ENCODE data around the gene MUC4.
"Not testable (repeated sequence)": the region's sequence is repeated elsewhere in the genome, so short reads cannot be mapped to it uniquely, and the experiment has no call there.

MUC4 gene

DNA sequence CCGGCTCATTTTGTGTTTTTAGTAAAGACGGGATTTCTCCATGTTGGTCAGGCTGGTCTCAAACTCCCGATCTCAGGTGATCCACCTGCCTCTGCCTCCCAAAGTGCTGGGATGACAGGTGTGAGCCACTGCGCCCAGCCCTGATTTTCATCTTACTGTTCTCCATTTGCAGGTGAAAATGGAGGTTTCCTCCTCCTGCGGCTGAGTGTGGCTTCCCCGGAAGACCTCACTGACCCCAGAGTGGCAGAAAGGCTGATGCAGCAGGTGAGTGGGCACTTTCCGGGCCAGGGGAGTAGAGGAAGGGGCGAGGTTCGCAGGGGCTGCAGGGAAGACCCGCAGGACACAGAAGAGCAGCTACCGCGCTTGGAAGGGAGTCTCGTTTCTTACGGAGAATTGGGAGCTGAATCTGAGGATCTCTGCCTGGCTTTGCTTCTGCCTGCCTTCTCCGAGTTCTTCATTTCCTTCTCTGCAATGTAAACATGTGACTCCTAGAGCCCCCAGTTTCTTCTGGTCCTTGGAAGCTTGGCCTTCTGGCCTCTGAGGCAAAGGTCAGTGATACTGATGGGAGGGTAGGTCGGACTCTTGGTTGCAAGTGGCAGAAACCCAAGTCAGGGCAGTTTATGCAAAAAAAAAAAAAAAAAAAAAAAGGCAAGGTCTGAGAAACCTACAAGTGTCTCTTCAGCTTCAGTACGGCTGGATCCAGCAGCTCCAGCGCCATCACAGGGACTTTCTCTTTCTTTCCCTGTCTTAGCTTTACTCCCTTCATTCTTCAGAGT is 82.1 kb downstream of the MUC4 start (continued):
- TF ChIP-seq, protein P1, sequence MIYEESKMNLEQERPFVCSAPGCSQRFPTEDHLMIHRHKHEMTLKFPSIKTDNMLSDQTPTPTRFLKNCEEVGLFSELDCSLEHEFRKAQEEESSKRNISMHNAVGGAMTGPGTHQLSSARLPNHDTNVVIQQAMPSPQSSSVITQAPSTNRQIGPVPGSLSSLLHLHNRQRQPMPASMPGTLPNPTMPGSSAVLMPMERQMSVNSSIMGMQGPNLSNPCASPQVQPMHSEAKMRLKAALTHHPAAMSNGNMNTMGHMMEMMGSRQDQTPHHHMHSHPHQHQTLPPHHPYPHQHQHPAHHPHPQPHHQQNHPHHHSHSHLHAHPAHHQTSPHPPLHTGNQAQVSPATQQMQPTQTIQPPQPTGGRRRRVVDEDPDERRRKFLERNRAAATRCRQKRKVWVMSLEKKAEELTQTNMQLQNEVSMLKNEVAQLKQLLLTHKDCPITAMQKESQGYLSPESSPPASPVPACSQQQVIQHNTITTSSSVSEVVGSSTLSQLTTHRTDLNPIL (CRISPR knock-in tag; IDR thresholded peaks at IDR 0.05; ENCODE audit: low read depth), result no peak
- TF ChIP-seq, protein P2, sequence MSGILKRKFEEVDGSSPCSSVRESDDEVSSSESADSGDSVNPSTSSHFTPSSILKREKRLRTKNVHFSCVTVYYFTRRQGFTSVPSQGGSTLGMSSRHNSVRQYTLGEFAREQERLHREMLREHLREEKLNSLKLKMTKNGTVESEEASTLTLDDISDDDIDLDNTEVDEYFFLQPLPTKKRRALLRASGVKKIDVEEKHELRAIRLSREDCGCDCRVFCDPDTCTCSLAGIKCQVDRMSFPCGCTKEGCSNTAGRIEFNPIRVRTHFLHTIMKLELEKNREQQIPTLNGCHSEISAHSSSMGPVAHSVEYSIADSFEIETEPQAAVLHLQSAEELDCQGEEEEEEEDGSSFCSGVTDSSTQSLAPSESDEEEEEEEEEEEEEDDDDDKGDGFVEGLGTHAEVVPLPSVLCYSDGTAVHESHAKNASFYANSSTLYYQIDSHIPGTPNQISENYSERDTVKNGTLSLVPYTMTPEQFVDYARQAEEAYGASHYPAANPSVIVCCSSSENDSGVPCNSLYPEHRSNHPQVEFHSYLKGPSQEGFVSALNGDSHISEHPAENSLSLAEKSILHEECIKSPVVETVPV (CRISPR knock-in tag; IDR thresholded peaks at IDR 0.05), result no peak
- TF ChIP-seq CSDC2 (CRISPR knock-in tag; IDR thresholded peaks at IDR 0.05) (no peak), GLIS3 (CRISPR knock-in tag; IDR thresholded peaks at IDR 0.05) (no peak), ZC3H10 (CRISPR knock-in tag; IDR thresholded peaks at IDR 0.05) (no peak)

DNA sequence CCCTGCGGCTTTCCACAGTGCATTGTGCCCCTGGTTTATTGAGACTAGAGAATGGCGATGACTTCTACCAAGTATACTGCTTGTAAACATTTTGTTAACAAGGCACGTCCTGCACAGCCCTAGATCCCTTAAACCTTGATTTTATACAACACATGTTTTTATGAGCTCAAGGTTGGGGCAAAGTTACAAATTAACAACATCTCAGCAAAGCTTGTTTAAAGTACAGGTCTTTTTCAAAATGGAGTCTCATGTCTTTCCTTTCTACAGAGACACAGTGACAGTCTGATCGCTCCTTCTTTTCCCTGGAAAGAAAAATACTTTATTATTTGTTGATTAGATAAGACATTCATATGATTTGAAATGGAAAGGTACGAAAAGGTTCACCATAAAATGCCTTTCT is 82.9 kb downstream of the MUC4 start:
- not testable (repeated sequence) for ATAC-seq

DNA sequence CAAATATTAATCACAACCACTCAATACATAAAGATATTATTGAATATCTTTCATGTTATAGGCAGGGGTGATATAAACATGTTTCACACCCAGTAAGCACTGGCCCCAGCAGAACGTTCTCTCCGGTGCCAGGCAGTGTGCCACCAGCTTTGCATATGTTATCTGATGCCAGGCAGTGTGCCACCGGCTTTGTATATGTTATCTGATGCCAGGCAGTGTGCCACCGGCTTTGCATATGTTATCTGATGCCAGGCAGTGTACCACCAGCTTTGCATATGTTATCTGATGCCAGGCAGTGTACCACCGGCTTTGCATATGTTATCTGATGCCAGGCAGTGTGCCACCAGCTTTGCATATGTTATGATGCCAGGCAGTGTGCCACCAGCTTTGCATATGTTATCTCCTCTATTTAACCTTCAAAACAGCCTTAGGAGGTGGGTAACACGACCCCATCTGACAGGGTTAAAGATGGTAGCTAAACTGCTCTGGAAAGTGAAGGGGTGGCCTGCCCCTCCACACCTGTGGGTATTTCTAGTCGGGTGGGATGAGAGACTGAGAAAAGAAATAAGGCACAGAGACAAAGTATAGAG is 84.0 kb downstream of the MUC4 start:
- no peak for ATAC-seq
- no peak for TF ChIP-seq TOX (CRISPR knock-in tag; IDR thresholded peaks at IDR 0.05; ENCODE audit: borderline replicate concordance)
- TF ChIP-seq CSDC2 (CRISPR knock-in tag; IDR thresholded peaks at IDR 0.05), result no peak
- TF ChIP-seq, protein P2 (CRISPR knock-in tag; IDR thresholded peaks at IDR 0.05), result no peak
- TF ChIP-seq ESRRG (CRISPR knock-in tag; IDR thresholded peaks at IDR 0.05), result no peak
- TF ChIP-seq, protein P3, sequence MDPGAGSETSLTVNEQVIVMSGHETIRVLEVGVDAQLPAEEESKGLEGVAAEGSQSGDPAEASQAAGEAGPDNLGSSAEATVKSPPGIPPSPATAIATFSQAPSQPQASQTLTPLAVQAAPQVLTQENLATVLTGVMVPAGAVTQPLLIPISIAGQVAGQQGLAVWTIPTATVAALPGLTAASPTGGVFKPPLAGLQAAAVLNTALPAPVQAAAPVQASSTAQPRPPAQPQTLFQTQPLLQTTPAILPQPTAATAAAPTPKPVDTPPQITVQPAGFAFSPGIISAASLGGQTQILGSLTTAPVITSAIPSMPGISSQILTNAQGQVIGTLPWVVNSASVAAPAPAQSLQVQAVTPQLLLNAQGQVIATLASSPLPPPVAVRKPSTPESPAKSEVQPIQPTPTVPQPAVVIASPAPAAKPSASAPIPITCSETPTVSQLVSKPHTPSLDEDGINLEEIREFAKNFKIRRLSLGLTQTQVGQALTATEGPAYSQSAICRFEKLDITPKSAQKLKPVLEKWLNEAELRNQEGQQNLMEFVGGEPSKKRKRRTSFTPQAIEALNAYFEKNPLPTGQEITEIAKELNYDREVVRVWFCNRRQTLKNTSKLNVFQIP (CRISPR knock-in tag; IDR thresholded peaks at IDR 0.05; ENCODE audit: borderline replicate concordance, low read depth), result no peak
- no peak for TF ChIP-seq ZNF70 (CRISPR knock-in tag; IDR thresholded peaks at IDR 0.05)

DNA sequence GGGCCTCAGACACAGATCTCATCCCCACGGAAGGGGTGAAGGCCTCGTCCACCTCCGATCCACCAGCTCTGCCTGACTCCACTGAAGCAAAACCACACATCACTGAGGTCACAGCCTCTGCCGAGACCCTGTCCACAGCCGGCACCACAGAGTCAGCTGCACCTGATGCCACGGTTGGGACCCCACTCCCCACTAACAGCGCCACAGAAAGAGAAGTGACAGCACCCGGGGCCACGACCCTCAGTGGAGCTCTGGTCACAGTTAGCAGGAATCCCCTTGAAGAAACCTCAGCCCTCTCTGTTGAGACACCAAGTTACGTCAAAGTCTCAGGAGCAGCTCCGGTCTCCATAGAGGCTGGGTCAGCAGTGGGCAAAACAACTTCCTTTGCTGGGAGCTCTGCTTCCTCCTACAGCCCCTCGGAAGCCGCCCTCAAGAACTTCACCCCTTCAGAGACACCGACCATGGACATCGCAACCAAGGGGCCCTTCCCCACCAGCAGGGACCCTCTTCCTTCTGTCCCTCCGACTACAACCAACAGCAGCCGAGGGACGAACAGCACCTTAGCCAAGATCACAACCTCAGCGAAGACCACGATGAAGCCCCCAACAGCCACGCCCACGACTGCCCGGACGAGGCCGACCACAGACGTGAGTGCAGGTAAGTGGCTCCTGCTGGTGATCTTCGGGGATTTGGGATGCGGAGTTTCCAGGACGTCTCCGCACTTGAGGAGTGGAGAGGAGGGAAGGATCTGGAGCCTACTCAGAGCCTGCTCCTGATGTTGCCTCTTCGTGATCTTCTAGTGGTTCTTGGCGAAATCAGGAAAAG is 85.6 kb downstream of the MUC4 start:
- ATAC-seq, result not testable (repeated sequence)

DNA sequence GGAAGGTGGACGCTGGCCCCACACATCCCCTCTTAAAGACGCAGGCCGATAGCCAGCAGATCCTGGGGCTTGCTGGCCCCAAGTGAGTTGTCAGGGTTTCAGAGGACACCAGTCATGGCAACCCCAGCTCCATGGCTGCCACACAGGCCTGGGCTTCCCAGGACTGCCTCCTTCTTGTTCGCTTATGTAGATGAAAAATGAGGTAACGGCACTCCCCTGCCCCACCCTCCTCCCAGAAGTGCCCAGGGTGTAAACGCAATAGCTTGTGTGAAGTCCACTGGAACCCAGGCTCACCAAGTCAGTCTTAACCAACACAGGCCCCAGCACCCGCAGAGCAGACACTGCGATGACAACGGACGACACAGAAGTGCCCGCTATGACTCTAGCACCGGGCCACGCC is 87.4 kb downstream of the MUC4 start:
- not testable (repeated sequence) for ATAC-seq

DNA sequence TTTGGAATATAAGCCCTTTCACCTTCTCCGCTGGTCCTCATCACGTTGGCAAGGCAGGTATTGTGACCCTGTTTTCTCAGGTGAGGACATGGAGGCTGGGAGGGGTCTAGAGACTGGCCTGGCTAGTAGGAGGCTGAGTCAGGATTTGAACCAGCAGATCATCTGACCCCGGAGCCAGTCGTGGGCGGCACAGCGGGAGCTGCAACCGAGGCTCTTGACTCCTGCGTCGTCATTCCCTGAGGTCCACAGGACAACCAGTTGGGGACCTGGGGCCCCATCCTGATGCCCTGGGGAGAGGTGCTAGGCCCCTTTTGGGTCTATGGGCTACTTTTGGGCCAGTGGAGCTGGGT is 88.8 kb downstream of the MUC4 start:
- not testable (repeated sequence) for ATAC-seq

DNA sequence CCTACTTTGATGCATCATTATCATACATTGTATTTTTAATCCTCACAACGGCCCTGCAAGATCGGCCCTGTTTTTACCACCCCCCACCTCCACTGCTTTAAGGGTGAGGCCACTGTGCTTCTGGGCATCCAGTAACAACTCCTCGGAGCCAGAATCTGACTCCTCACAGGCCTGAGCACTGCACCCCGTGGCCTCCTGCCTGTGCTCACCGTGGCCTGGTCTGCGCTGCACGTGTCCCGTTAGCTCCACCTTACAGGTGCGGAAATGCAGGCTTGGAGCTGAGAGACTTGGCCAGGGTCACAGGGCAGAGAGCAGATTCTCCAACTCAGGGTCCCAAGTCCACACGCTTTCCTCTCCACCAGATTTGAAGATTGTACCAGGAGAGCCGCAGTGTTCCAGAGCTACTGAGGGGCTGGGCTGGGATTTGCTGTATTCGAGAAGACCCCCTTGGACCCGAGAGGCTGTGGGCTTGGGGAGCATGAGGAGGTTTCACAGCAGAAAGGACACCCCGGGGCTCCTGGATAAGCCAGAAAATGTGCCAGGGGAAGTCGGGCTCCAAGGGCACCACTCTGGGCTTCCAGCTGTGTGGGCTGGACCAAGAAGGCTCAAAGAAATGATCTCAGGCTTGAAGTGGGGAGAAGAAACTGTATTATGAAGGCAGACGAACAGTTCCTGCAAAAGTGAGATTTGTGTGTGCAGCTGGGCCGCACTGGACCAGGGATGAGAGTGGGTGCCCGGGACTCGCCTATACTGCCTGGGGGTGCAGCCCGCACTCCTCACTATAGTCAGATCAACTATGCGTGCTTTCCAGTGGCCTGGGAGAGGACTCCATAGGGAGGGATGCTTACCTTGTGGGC is 89.4 kb downstream of the MUC4 start:
- not testable (repeated sequence) for ATAC-seq

DNA sequence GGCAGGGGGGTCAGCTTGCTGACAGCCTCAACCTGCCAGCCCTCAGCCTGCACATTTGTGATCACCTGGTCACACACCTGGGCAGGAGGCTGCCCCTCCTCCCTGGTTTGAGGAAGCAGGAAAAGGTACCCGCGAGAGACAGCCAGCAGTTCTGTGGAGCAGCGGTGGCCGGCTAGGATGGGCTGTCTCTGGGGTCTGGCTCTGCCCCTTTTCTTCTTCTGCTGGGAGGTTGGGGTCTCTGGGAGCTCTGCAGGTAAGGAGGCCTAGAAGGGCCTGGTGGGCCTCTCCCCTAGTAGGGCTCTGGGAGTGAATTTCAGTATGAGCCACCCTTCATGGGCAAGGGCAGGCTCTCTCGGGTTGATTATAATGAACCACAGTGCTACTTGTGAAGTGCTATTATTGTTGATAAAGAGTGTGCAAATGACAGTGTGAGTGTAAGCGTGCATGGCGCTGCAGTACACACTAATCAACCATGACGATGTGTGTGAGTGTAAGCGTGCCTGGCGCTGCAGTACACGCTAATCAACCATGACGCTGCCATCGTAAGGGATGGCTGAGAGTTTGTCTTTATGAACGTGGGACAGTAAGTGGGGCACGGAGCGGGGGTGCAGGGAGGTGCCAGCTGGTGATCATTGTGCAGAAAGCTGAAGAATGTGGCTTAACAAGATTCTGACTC is 90.8 kb downstream of the MUC4 start, which contains the start of gene MUC20:
MUC20 (plus strand) TSS at position 148 of the 676 bp plus-strand sequence; CDS start at position 178, 30 bp downstream.
- not testable (repeated sequence) for ATAC-seq

DNA sequence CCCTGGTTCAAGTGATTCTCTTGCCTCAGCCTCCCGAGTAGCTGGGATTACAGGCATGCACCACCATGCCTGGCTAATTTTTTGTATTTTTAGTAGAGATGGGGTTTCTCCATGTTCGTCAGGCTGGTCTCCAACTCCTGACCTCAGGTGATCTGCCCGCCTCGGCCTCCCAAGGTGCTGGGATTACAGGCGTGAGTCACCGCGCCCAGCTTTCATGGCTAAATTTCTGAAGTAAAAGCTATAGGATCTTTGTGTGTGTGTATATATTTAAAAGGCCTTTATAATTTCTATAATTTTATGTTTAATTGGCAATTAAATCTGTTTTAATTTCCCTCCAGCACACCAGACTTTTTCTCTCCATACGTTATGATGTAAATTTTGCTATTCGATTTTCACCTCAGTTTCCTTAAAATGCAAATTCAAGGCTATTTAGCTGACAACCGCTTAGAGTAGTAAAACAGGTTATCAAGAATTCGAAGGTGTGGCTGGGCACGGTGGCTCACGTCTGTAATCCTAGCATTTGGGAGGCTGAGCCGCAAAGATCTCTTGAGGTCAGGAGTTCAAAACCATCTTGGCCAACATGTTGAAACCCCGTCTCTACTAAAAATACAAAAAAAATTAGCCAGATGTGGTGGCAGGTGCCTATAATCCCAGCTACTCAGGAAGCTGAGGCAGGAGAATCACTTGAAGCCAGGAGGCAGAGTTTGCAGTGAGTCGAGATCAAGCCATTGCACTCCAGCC is 92.0 kb downstream of the MUC4 start:
- not testable (repeated sequence) for ATAC-seq
